GM11168 (cell line): Measurements from ENCODE around the gene RAD23A.
"Not testable (repeated sequence)": the region's sequence is repeated elsewhere in the genome, so short reads cannot be mapped to it uniquely, and the experiment has no call there.

ENCODE experiments used
- in situ Hi-C: fragments of 300-500 bp; cut with MboI; formaldehyde crosslinking; loops from one replicate; pipeline ENCODE4 v1.12.0; 2022; ENCODE audit warnings: low sequenced_read_pairs; ENCODE audit not compliant: unreplicated experiment

The RAD23A gene

DNA sequence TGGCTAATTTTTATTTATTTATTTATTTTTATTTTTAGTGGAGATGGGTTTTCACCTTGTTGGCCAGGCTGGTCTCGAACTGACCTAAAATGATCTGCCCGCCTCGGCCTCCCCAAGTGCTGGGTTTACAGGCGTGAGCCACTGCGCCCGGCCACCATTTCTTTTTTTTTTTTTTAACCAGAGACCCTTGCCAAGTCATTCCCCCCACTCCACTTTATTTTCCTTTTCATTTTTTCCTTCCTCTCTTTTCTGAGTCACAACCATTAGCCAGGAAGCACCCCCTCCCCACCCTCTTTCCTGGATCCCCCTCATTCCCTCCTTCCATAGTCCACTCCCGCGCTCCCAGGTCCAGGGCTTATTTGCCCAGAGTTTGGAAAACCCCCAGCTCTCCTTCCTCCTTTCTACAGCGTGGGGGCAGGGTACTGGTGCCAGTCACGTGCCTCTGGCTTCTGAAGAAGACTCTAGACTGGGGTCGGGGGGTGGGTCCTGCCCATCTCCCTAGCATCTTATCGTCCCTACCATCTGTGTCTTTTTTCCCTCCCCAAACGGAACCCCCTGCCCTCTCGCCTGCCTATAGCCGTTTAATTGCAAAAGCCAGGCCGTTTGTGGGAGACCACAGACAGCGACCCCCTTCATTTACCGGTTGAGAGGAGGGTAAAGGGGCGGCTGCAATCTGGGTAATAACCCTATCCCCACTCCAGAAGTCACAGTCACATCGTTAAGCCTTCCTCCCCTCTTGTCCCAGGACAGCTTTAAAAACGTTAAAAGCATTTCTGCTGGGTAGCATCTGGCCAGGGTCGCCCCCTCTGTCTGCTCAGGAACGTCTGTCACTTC, 8.4 kb upstream of the RAD23A start:
- in situ Hi-C loops = no loop called here

- in situ Hi-C loops = no loop called here
Observed at GRCh38 chr19:12937927-12938778, 7.5 kb upstream of the RAD23A start, which contains the start of gene CALR. CALR (plus strand) TSS chr19:12938609; CDS start chr19:12938680, 71 bp downstream.

- in situ Hi-C loops = no loop called here
Observed at GRCh38 chr19:12938779-12939601, 6.7 kb upstream of the RAD23A start.

GRCh38 chr19:12939975-12940423, 5.7 kb upstream of the RAD23A start:
- in situ Hi-C loops = no loop called here

DNA sequence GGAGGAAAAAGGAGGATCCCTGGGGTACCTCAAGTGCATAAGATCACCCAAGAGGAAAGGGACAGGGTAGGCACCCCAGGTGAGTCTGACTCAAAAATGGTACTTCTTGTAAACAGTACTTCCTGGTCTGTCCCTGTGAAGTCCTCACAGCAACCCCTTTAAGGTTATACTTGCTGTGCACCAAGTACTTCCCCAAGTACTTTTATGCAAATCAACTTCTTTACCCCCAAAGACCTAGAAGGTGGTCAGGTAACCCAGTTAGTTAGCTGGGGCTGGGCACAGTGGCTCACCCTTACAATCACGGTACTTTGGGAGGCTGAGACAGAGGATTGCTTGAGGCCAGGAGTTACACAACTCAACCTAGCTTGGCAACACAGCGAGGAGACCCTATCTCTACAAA, 4.8 kb upstream of the RAD23A start:
- in situ Hi-C loops = no loop called here

DNA sequence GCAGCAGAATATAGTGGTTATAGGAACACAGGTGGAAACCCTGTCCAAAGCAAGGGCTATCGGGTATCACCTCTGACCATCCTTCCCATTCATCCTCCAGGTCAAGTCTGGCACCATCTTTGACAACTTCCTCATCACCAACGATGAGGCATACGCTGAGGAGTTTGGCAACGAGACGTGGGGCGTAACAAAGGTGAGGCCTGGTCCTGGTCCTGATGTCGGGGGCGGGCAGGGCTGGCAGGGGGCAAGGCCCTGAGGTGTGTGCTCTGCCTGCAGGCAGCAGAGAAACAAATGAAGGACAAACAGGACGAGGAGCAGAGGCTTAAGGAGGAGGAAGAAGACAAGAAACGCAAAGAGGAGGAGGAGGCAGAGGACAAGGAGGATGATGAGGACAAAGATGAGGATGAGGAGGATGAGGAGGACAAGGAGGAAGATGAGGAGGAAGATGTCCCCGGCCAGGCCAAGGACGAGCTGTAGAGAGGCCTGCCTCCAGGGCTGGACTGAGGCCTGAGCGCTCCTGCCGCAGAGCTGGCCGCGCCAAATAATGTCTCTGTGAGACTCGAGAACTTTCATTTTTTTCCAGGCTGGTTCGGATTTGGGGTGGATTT, 2.1 kb upstream of the RAD23A start:
- in situ Hi-C loops = no loop called here

GRCh38 chr19:12944104-12944674, 1.5 kb upstream of the RAD23A start:
- in situ Hi-C loops = no loop called here

DNA sequence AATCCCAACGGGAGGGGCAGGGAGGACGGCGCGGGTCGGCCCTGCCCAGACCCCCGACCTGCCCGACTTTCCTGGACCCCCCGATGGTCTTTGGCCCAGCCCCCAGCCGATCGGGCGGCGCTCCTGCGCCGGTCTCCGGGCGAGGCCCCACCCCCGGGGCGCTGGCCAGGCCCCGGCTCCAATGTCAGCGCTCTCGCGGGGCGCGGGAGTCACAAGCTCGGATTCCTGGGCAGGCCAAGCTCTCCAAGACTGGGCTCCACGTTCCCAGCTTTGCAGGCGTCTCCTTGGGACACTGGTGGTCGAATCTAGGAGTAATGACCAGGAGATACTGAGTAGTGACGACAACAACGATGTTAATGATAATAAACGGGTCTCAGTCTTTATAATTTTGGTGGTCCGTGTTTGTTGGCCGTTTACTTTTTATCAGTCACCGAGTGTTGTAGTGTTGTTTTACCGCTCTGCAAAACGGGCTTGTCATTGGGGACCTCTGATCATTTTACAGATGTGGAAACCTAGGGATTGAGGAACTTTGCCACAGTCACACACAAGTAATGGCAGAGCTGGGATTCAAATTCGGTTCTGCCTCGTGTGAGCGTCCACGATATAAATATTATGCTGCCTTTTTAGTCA, 545 bp downstream of the RAD23A start:
- in situ Hi-C loops = no loop called here

DNA sequence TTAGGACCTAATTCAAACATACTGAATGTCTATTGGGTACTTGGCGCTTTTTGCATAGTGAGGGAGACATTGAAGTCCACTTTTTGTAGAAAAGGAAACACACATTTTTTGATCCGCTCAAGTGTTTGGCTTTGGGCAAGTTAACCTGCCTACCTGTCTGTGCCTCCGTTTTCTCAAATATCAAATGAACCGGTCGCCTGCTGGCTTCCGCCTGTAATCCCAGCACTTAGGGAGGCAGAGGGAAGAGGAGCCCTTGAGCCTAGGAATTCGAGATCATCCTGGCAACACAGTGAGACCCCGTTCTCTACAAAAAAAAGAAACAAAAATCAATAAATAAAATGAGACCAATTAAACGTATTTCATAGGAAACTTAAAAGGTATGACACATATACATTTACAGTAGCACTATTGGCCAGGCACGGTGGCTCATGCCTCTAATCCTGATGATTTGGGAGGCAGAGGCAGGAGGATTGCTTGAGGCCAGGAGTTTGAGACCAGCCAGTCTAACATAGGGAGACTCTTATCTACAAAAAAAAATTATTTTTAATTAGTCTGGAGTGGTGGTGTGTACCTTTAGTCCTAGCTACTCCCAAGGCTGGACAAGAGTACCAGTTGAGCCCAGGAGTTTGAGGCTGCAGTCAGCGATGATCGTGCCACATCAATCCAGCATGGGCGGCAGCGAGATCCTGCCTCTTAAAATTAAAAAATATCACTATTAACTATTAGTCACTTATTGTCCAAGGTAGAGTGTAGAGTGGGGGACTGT, 1.3 kb downstream of the RAD23A start:
- in situ Hi-C loops = no loop called here

DNA sequence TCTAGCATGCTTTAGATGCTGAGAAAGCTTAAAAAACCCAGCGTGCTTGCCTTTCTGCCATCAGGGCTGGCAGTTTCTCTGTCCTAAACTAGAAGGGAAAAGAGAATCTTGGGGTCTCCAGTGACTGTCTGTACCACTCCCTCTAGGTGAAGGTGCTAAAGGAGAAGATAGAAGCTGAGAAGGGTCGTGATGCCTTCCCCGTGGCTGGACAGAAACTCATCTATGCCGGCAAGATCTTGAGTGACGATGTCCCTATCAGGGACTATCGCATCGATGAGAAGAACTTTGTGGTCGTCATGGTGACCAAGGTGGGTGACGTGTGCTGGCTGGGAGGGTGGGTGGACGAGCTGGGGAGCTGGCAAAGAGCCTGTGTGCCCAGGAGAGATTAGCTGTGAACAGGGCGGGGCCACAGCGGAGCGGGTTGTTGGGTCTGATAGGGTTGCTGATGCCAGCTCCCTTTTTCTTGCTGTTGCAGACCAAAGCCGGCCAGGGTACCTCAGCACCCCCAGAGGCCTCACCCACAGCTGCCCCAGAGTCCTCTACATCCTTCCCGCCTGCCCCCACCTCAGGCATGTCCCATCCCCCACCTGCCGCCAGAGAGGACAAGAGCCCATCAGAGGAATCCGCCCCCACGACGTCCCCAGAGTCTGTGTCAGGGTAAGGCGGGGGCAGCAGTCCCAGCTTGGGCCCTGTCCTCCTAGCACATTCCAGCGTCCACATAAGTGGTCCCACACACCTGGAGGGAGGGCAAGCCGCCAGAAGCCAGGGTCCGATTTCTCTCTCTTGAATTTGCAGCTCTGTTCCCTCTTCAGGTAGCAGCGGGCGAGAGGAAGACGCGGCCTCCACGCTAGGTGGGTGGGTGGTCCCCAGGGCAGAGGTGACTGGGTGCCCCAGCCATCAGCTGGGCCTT, 2.3 kb downstream of the RAD23A start:
- in situ Hi-C loops = no loop called here

GRCh38 chr19:12948612-12949362, 3.1 kb downstream of the RAD23A start:
- in situ Hi-C loops = no loop called here

GRCh38 chr19:12949363-12950283, 4.0 kb downstream of the RAD23A start:
- in situ Hi-C loops = no loop called here

- in situ Hi-C loops = not testable (repeated sequence)
Observed at GRCh38 chr19:12952050-12952449, 6.4 kb downstream of the RAD23A start.

DNA sequence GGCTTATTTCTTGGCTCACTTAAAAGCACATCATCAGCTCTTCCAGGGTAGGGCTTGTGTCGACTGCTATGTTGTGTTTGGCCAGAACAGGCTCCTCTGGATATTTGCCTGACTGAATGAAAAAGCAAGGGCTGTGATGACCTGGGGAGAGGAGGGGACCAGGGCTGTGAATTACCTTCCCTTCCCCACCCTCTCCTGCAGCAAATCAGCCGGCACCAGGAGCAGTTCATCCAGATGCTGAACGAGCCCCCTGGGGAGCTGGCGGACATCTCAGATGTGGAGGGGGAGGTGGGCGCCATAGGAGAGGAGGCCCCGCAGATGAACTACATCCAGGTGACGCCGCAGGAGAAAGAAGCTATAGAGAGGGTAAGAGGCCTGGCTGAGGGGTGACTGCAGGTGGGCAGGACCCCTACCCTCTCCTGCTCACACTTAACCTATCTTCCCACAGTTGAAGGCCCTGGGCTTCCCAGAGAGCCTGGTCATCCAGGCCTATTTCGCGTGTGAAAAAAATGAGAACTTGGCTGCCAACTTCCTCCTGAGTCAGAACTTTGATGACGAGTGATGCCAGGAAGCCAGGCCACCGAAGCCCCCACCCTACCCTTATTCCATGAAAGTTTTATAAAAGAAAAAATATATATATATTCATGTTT, 7.0 kb downstream of the RAD23A start:
- in situ Hi-C loops = no loop called here

DNA sequence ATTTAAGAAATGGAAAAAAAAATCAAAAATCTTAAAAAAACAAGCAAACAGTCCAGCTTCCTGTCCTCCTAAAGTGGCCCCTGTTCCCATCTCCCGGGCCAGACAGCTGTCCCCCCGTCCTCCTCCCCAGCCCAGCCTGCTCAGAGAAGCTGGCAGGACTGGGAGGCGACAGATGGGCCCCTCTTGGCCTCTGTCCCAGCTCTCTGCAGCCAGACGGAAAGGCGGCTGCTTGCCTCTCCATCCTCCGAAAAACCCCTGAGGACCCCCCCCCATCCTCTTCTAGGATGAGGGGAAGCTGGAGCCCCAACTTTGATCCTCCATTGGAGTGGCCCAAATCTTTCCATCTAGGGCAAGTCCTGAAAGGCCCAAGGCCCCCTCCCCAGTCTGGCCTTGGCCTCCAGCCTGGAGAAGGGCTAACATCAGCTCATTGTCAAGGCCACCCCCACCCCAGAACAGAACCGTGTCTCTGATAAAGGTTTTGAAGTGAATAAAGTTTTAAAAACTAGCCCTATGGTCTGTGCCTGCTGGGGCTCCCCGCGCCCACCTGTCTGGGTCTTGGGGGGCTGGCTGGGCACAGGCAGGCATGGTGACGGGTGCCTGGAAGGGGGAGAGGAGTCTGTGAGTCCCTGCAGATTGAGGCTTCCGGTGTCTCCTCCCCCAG, 7.6 kb downstream of the RAD23A start:
- in situ Hi-C loops = no loop called here
